ENCODE results near the gene PTPRH.
A peak's percentile ranks its signal among the peaks of the same experiment; 100 is the strongest.
"Not testable (repeated sequence)": the region's sequence is repeated elsewhere in the genome, so short reads cannot be mapped to it uniquely, and the experiment has no call there.

PTPRH gene

DNA sequence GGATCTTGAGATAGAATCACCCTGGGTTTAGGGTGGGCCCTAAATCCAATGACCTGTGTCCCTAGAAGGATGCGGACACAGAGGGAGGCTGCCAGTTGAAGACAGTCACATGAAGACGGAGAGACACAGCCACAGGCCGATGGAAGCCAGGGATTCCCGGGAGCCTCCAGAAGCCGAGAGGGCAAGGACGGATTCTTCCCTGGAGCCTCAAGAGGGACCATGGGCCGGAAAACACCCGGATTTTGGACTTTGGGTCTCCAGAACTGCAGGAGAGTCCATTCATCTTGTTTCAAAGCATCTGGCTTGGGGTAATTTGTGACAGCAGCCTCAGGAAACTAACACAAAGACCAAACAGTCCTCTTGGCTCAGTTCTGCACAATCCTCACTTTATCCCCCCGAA lies 17.0 kb upstream of the PTPRH start:
- no peak for DNase-seq

DNA sequence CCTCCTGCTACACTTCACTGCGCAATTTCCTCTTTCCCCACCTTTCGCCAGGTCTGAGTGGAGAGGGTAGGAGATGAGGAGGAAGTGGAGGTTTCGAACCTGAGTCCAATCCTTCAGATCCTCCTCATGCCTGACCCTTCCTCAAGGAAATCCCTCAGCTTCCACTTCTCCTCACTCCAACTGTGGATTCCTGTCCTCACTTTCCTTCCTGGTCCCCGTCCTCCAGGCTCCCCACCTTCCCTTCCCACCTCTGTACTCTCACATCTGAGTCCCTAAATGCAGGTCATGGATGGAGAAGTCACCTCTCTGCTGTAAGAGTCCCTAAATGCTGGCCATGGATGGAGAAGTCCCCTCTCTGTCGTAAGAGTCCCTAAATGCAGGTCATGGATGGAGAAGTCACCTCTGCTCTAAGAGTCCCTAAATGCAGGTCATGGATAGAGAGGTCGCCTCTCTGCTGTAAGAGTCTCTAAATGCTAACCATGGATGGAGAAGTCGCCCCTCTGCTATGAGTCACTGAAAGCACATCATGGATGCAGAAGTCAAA lies 16.2 kb upstream of the PTPRH start:
- DNase-seq: no peak

DNA sequence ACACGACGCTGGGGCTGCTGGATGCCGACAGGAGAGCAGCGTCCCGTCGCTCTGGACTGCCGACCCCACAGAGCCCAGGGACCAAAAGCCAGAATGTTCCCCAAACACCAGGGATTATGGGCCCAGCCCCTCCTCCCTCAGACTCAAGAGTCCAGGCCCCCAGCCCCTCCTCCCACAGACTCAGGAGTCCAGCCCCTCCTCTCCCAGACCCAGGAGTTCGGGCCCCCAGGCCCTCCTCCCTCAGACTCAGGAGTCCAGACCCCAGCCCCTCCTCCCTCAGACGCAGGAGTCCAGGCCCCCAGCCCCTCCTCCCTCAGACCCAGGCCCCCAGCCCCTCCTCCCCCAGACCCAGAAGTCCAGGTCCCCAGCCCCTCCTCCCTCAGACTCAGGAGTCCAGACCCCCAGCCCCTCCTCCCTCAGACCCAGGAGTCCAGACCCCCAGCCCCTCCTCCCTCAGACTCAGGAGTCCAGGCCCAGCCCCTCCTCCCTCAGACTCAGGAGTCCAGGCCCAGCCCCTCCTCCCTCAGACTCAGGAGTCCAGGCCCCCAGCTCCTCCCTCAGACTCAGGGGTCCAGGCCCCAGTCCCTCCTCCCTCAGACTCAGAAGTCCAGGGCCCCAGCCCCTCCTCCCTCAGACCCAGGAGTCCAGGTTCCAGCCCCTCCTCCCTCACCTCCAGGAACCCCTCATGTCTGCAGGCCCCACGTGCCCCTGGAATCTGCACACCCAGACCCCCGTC lies 15.5 kb upstream of the PTPRH start:
- not testable (repeated sequence) for DNase-seq

DNA sequence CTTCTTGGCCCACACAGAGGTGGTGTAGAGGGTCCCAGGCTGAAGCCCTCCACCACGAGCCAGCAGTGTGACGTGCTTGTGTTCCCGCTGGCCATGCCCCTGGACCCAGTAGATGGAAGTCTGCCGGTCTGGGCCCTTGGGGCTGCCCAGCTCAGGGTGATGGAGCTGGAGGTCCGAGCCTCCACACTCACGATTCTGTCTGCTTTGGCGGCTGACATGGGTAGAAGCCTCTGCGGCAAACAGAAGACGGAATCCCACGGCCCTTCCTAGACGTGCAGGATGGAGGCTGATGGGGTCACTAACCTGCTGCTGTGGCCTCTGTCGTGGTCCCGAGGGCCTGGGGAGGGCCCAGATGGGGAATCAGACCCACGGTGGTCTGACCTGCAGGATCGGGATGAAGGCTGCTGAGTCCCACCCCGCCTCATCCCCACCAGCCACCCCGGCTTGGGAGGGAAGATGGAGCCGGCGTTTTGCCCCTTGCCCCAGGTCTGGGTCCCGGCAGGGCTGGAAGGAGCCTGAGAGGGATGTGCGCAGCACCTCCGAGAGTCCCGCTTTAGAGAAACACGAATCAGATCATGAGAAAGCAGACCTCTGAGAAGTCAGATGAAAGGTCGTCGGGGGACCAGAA lies 14.9 kb upstream of the PTPRH start:
- DNase-seq: no peak

DNA sequence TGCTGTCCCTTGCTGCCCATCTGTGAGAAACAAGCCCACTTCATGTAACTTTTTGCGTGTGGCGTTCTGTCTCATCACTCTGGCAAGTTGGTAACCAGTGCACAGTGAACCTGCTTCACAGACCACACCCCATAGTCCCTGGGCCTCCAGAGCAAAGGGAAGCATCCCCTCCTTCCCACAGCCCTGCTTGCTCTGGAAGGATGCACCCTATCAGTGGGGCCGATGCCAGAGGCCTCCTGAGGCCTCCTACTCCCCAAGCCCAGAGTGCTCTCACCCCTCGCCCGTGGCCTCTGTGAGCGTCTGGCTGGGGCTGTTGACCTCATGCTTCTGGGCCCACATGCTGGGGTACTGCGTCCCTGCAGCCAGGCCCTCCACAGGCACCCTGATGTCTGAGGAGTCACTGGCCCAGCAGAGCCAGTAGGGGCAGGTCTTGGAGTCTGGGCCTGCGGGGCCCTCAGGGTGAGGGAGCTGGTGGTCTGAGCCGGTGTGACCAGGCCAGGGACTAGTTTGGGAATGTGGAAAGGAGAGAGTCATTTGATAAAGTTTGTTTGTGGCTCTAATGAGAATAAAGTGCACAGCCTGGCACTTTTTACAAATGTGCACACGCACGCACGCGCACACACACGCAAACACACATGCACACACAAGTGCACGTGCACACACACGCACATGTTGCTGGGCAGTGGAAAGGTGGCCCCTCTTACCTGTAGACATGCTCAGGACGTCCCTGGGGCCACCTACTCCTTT lies 14.2 kb upstream of the PTPRH start:
- DNase-seq: no peak

DNA sequence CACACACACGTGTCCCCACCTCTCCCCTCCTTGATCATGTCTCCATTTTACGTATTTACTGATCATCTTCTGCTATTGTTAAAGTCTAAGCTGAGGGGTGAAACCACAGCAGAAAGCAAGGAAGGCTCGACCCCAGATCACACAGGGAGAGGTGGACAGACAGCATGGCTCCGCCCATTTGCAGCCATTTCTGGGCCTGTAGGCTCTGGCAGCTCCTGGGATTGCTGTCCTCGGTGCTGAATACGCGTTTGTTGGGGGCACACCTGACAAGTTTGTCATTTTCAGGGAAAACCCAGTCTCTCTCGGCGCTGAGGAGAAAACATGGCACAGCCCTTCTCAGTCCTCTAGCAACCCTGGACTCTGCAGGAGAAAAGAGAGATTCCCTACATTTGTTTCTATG lies 11.2 kb upstream of the PTPRH start:
- no peak for DNase-seq

DNA sequence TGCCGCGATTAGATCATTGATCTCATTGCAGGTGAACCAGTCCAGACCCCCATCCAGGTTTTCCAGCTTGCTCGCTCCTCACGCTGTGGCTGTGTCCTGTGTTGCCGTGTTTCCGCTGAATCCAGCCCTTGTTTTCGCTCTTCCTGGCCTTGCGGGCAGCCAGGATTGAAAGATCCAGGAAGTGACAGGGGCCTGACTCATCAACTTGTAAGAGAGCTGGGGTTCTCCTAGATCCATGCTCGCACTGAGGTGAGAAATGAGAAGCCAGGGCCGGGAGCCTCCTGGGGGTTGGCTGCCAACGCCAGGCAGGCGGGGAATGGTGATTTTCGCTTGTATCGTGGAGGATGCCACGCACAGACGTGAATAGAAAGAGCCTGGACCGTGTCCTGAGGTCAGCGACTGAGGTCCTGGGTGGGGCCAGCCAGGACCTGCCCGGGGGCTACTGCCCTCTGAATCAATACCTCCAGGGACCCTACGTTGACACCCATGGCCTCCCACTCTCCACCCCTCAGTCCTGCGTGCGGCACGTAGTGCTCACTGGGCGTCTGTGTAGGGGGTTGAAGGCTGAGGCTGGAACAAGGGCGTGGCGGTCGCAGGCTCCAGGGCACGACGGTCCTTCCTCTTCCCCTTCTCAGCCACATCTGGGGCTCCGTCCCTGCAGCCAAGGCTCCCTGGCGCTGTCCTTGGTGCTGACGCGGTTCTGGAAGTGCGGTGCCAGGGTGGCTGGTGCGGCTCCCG lies 7.3 kb upstream of the PTPRH start:
- peak; percentile 95 for DNase-seq

DNA sequence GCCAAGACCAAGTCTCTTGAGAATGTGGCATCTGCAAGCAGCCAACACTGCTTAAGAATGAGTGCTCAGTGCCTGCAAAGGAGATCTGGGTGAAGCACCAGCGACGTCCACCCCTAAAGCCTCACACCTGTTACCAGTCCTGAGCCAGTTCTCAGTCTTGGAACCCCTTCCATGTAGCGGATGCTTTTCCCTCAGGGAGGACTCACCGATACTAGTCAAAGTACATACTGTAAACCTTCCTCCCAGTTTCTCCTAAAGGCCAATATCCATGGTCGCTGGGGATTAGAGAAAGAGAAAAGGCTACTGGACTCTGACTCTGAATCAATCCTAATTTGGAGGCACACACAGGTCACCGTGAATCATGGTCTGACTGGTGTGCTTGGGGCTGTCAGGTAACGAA lies 4.2 kb upstream of the PTPRH start:
- DNase-seq: no peak

DNA sequence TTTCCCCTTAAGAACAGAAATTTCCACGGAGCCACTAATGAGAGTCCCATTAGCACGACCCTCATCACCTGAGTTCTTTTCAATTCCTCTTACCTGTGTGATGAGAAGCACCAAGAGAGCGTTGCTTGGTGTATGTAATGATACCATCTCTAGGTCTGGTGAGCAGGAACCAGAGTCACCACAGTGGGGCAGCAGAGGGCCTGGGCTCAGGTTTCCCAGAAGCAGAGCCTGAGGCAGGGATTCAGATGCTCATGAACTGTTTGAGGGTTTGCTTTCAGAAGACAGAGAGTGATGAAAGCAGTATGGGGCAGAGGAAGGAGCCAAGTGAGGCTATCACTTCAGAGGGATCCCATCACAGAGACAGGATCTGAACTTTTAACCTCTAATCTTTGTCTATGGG lies 3.1 kb upstream of the PTPRH start:
- DNase-seq: no peak

DNA sequence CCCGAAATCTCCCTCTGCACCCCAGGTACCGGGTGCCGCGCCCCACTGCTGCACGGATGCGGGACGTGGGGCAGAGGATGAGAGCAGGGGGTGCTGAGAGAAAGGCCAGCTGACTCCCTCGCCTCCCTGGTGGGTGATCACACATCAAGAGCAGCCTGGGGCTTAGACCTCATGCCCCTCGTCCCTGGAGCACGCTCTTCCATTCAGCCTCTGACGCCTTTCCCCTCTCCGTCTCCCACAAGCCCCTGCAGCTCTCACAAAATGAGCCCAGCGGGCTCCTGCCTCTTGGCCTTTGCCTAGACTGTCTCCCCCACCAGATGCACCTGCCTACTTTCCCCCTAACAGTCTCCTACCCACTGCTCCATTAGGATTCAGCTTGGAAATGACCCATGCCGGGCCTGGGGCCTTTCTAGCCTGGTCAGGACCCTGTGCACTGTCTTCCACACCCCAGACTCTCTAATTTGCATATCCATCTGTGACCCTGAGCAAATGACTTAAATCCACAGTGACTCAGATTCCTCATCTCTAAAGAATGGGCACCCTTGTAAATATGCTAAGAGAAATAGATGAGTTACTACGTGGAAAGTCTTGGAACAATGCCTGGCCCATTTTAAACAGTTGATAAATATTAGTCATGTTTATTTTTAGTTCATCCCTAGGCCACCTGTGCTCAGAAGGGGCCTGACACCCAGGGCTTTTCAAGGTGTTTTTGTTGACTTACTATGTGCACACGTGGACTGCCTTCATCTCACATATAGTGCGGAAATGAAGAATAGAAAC lies 582 bp upstream of the PTPRH start:
- DNase-seq: no peak

DNA sequence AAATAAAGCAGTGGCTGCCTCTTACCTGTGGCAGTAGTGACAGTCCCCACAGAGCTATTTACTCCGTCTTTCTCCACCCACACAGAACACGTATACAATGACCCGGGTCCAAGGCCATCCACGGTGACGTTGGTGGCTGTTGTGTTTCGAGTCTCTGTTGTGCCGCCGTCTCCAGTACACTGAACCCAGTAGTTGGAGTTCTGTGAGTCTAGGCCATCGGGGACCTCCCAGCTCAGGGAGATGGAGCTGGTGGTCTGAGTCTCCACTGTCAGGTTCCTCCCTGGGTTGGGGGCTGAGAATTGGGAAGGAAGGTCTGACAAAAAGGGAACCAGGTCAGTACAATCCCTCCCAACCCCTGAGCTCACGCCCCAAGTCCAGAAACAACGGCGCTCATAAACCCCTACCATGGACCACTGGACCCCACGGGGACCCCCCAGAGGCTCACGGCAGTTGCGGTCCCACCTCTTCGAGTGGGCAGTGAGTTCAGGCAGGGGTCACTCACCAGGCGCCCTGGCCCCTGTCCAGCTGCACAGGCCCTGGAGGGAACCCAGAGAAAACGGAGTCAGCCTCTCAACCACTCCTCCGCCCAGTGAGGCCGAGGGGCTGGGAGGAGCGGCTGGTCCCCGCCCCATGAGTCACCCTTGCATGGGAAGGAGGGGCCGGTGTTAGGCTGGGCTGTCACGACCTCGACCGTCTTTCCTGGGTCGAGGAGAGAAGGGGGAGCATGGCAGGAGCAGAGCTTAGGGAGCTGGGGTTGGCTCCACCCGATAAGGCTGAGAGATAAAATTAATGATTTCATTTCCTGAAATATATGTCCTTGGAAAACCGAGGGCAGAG lies 2.4 kb downstream of the PTPRH start:
- DNase-seq: no peak

DNA sequence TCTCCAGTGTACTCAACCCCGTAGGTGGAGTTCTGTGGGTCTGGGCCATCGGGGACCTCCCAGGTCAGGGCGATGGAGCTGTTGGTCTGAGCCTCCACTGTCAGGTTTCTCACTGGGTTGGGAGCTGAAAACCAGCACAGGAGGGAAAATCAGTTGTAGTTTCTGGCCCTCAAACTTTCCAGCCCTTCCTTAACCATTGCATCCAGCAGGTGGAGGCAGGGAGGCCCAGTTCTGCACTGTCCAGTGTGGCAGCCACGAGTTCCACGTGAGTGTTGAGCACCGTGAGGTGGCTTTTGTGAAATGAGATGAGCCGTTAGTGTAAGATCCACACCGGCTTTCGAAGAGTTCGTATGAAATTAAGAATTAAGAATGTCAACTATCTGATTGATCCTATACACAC lies 7.1 kb downstream of the PTPRH start:
- not testable (repeated sequence) for DNase-seq

DNA sequence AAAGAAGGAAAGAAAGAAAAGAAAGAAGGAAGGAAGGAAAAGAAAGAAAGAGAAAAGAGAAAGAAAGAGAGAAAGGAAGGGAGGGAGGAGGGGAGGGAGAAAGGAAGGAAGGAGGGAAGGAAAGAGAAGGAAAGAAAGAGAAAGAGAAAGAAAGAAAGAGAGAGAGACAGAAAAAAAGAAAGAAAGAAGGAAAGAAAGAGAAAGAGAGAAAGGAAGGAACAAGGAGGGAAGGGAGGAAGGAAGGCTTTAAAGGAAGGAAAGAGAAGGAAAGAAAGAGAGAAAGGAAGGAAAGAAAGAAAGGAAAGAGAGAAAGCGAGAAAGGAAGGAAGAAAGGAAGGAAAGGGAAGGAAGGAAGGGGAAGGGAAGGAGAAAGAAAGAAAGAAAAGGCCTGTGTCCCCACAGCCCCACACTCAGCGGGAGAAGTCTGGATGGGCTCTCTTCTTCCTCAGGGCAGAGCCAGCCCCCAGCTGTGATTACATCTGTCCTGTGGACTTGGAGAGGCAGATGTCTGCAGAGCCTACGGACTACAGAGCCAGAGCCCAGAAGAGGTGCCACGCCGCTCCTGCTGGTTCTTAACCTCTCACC lies 9.6 kb downstream of the PTPRH start:
- no peak for DNase-seq

DNA sequence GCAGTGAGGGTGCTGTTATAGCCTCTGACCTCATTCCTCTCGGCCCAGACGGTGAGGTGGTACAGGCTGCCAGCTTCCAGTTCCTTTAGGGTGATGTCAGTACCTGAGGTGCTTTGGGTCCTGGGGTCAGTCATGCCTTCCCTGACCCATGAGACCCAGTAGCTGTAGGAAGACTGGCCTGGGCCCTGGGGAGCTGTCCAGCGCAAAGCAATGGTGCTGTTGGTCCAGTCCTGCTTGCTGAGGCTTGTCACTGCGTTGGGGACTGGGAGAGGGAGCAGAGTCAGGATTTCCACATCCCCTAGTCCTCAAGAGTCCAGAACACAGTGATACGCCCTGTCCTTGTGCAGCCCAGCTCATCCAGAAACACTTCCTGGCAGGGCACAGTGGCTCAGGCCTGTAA lies 10.7 kb downstream of the PTPRH start:
- DNase-seq: no peak

DNA sequence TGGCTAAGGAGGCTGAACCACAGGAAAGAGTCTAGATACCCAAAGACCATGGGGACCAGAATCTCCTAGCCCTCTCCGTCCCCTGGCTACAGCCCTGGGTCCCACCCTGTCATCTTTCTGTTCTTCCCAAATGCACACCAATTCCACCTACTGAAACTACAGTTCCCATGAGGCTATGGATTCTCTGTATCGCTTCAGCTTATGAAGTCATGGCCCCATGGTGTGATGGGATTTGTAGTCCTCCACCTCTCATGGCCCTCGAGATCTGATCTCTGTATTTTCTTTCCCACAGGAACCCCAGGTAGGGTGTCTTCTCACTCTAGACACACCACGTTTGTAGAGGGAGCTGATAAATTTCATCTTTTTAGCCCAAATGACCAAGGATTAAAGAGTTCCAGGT lies 11.8 kb downstream of the PTPRH start:
- no peak for DNase-seq

DNA sequence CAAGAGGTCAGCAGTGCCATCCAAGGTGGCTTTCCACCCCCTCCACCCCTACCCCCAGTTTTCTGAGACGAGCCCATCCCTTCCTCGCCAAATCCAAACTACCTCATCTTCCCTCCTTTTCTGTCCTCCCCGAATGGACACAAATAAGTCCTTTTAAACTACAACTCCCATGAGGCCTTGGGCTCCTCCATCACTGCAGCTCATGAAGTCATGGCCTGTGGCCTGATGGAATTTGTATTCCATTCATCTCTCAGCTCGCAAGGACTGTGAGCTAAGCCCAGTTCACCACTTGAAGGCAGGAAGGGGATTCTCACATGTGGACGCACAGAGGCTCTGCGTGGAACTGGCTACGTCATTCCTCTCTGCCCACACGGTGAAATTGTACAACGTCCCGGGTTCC lies 12.5 kb downstream of the PTPRH start:
- no peak for DNase-seq

DNA sequence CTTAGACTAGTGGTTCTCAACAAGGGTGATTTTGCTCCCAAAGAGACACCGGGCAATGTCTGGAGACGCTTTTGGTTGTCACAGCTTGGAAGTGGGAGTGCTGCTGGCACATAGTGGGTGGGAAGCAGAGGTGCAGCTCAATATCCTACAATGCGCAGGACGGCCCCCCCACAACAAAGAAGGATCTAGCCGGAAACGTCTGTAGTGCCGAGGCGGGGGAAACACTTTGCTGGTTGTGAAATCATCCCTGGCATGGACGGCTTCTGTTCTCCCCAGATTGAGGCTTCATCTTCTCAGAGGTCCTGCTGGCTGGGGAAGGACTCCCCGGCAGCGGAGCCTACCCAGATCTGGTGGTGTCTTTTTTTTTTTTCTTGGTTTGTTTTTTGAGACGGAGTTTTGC lies 15.8 kb downstream of the PTPRH start:
- DNase-seq: no peak

DNA sequence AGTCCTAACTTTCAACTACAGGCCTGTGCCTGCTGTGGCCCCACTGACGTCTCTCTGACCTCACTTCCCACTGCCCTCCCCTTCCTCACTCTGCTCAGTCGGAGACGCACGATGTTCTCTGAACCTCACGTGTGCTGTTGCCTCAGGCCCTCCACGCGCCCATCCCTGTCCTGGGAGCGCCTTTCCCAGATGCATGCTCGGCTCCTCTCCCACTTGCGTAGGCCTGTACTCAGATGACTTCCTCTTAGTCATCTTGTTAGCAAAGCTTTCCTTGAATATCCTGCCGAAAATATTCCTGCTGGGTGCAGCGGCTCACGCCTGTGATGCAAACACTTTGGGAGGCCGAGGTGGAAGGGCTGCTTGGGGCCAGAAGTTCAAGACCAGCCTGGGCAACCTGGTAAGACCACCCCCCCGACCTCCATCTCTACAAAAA lies 19.9 kb downstream of the PTPRH start:
- DNase-seq: no peak

DNA sequence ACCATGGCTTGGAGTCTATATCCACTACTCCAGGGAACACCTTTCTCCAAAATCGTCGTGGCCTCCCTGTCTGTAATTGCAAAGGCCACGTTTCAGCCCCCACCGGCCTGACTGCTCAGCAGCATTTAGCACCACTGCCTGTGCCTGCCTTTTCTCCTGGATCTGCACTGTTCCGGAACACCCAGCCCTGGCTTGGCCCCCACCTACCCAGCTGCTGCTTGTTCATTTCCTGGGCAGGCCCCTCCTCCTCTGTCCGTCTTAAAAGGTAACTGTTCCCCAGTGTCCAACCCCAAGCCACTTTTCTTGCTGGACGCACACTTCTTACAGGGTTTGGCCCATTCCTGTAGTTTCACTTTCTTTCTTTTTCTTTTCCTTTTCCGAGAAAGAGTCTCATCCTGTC lies 20.7 kb downstream of the PTPRH start:
- DNase-seq: no peak

DNA sequence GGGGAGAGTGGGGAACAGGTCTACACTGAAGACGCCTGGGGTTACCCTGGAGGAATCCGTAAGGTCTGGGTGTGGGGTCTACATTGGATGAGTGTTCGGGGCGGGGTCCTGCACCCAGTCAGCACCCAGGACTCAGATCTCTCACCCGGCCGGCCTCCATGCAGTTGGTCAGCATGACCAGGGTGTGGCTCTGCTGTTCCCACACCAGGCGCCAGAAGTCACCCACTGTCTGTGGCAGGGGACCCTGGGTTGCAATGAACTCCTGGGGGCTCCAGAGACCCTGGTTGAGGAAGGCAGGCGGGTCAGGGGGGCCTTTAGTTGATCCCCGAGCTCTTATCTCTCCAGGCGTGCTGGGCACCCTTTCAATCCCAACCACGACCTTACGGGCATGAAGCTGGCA lies 23.2 kb downstream of the PTPRH start:
- DNase-seq: no peak

DNA sequence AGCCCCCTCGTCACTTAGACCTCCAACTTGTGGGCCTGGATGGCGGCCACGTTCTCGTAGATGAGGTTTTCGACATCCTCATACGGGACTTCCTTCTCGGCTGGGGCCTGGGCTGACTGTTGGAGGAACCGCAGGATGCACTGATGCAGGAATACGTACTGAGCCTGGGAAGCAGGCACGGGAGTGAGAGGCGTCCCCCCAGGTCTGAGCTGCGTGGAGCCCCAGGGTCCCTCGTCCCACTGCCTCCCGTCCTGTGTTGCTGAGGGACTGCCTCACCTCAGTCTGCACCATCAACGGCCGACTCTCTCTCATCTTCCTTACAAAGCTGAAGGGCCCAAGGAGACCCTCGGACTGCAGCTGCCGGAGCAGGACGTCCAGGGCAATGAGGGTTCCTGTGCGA lies 27.6 kb downstream of the PTPRH start:
- DNase-seq: no peak

Measured in NCI-H526 treated with DMSO at 0.1 percent for 48 hours (cell line).